Hepatocyte (in vitro differentiated cells): Measurements from ENCODE around the gene P2RY14. TPM values are rescaled to one million over a fixed set of nuclear protein-coding genes. Genes with fewer than 3 reads are reported as not detected.

Experiments used
- DNase-seq: peaks from one replicate; pipeline ENCODE4 v3.0.0-alpha.2; 2016; ENCODE audit warnings: low spot score
- H2AFZ ChIP-seq: fragments of 200-600 bp; sonication (generic); 2 replicates; pipeline ENCODE4 v1.6.0; 2016; ENCODE audit warnings: antibody characterized with exemption, mild to moderate bottlenecking
- H3K27ac ChIP-seq: fragments of 200-600 bp; sonication (generic); 2 replicates; pipeline ENCODE4 v1.5.1; 2016; ENCODE audit warnings: mild to moderate bottlenecking
- H3K27me3 ChIP-seq: fragments of 200-600 bp; sonication (generic); 2 replicates; pipeline ENCODE4 v1.6.1; 2016
- H3K36me3 ChIP-seq: fragments of 200-600 bp; sonication (generic); replicated peaks from 2 replicates; pipeline ENCODE4 v1.5.1; 2016; ENCODE audit warnings: low read depth; ENCODE audit not compliant: insufficient read depth
- H3K4me1 ChIP-seq: fragments of 200-600 bp; sonication (generic); 2 replicates; pipeline ENCODE4 v1.5.1; 2016; ENCODE audit warnings: mild to moderate bottlenecking, moderate library complexity; ENCODE audit not compliant: insufficient read depth
- H3K4me2 ChIP-seq: fragments of 200-600 bp; sonication (generic); 2 replicates; pipeline ENCODE4 v1.6.0; 2016
- H3K4me3 ChIP-seq: fragments of 200-600 bp; sonication (generic); 2 replicates; pipeline ENCODE4 v1.5.1; 2016; ENCODE audit warnings: mild to moderate bottlenecking
- H3K79me2 ChIP-seq: fragments of 200-600 bp; sonication (generic); 2 replicates; pipeline ENCODE4 v1.6.0; 2017; ENCODE audit warnings: mild to moderate bottlenecking
- H3K9me2 ChIP-seq: fragments of 200-600 bp; sonication (generic); replicated peaks from 2 replicates; pipeline ENCODE4 v1.6.0; 2017; ENCODE audit warnings: mild to moderate bottlenecking; ENCODE audit not compliant: insufficient read depth
- H3K9me3 ChIP-seq: fragments of 200-600 bp; sonication (generic); 2 replicates; pipeline ENCODE4 v1.5.1; 2016; ENCODE audit warnings: low read depth, mild to moderate bottlenecking
- H4K20me1 ChIP-seq: fragments of 200-600 bp; sonication (generic); 2 replicates; pipeline ENCODE4 v1.6.0; 2016; ENCODE audit warnings: mild to moderate bottlenecking; ENCODE audit not compliant: insufficient read depth, poor library complexity, severe bottlenecking
- CTCF ChIP-seq: fragments of 200-600 bp; sonication (generic); IDR thresholded peaks from 2 replicates; pipeline ENCODE4 v1.5.1; 2016; ENCODE audit warnings: antibody characterized with exemption, mild to moderate bottlenecking; ENCODE audit not compliant: poor library complexity
- EZH2 ChIP-seq: fragments of 200-600 bp; sonication (generic); IDR thresholded peaks from 2 replicates; pipeline ENCODE4 v1.6.1; 2016; ENCODE audit warnings: antibody characterized with exemption, mild to moderate bottlenecking, borderline replicate concordance
- EZH2phosphoT487 ChIP-seq: fragments of 200-600 bp; sonication (generic); IDR thresholded peaks from one replicate; pipeline ENCODE4 v1.6.1; 2018; ENCODE audit warnings: antibody characterized with exemption, mild to moderate bottlenecking, low read depth, moderate library complexity; ENCODE audit not compliant: unreplicated experiment, severe bottlenecking
- WGBS: methylation state at CpG from one replicate; pipeline ENCODE4 v1.1.6; 2016; ENCODE audit warnings: low lambda C conversion rate; ENCODE audit errors: missing lambda C conversion rate; 5-methylcytosine and 5-hydroxymethylcytosine counted together
- polyA plus RNA-seq: library from polyadenylated mRNA; unstranded; fragments of >200 nt; fragmentation: Nextera tagmentation; extraction: Ambion mirVana; gene quantifications from 2 replicates; pipeline ENCODE4 v1.2.1, GENCODE V29; 2016
- total RNA-seq: library from RNA; depleted of rRNA; stranded (reverse); fragments of >200 nt; gene quantifications from 2 replicates; pipeline ENCODE4 v1.2.3, GENCODE V29; 2014

Gene P2RY14
- total and polyA plus RNA-seq, 2 experiments from 2014 or later, result 0.11 TPM; not detected in 1

- H4K20me1 ChIP-seq, result no peaks in the 10 kb centered on the region
- H3K79me2 ChIP-seq, result no peaks in the 10 kb centered on the region
- 46% methylated on average over 4 of the region's 4 CpGs for WGBS
- H3K4me2 ChIP-seq, result peak overlapping the region; percentile 66
- H3K36me3 ChIP-seq, result no peaks in the 10 kb centered on the region
- no peaks in the 10 kb centered on the region for H3K27me3 ChIP-seq
- no peaks in the 10 kb centered on the region for H3K9me3 ChIP-seq
- no peak overlapping the region for H2AFZ ChIP-seq
- TF ChIP-seq EZH2phosphoT487 (no peak), CTCF (no peak), EZH2 (no peak)
- peak; percentile 43 for DNase-seq
- no peak overlapping the region for H3K4me3 ChIP-seq
- H3K27ac ChIP-seq, result peak overlapping the region; percentile 18
- H3K4me1 ChIP-seq, result peaks cover 4% of the 10 kb centered on the region
- H3K9me2 ChIP-seq, result no peaks in the 10 kb centered on the region
Measured at GRCh38 chr3:151210676-151211381, 67.5 kb downstream of the P2RY14 start.

GRCh38 chr3:151209654-151210053 lies 68.7 kb downstream of the P2RY14 start:
- peak overlapping the region; percentile 18 for H3K27ac ChIP-seq
- no peaks in the 10 kb centered on the region for H3K27me3 ChIP-seq
- DNase-seq, result no peak
- no peak for TF ChIP-seq EZH2
- no peak for TF ChIP-seq CTCF
- no peak for TF ChIP-seq EZH2phosphoT487
- H3K79me2 ChIP-seq, result no peaks in the 10 kb centered on the region
- H2AFZ ChIP-seq, result no peak overlapping the region
- H4K20me1 ChIP-seq, result no peaks in the 10 kb centered on the region
- H3K9me2 ChIP-seq, result no peaks in the 10 kb centered on the region
- no peaks in the 10 kb centered on the region for H3K9me3 ChIP-seq
- no peaks in the 10 kb centered on the region for H3K36me3 ChIP-seq
- 92% methylated on average over 3 of the region's 3 CpGs for WGBS
- H3K4me2 ChIP-seq, result no peak overlapping the region
- peaks cover 4% of the 10 kb centered on the region for H3K4me1 ChIP-seq
- H3K4me3 ChIP-seq, result no peak overlapping the region

GRCh38 chr3:151206201-151206600 lies 72.1 kb downstream of the P2RY14 start:
- no peaks in the 10 kb centered on the region for H3K27me3 ChIP-seq
- no peaks in the 10 kb centered on the region for H3K36me3 ChIP-seq
- no peaks in the 10 kb centered on the region for H4K20me1 ChIP-seq
- no peak overlapping the region for H3K4me3 ChIP-seq
- H3K4me1 ChIP-seq, result peaks cover under 1% of the 10 kb centered on the region
- no peak for DNase-seq
- TF ChIP-seq EZH2phosphoT487 (no peak), EZH2 (no peak), CTCF (no peak)
- no peaks in the 10 kb centered on the region for H3K79me2 ChIP-seq
- no peak overlapping the region for H2AFZ ChIP-seq
- no peak overlapping the region for H3K4me2 ChIP-seq
- WGBS, result 92% methylated on average over 3 of the region's 3 CpGs
- H3K9me3 ChIP-seq, result no peaks in the 10 kb centered on the region
- no peaks in the 10 kb centered on the region for H3K9me2 ChIP-seq
- no peak overlapping the region for H3K27ac ChIP-seq
